ENCODE data around the gene SLC12A5. TPM values are rescaled to one million over a fixed set of nuclear protein-coding genes. Genes with fewer than 3 reads are reported as not detected.

Gene SLC12A5
- total and polyA plus RNA-seq, 9 of the 15 experiments (the other 6 are each of a cell fraction or from before 2014, with no cell fraction given), result 0.36 to 7.5 (median 2.1) TPM

DNA sequence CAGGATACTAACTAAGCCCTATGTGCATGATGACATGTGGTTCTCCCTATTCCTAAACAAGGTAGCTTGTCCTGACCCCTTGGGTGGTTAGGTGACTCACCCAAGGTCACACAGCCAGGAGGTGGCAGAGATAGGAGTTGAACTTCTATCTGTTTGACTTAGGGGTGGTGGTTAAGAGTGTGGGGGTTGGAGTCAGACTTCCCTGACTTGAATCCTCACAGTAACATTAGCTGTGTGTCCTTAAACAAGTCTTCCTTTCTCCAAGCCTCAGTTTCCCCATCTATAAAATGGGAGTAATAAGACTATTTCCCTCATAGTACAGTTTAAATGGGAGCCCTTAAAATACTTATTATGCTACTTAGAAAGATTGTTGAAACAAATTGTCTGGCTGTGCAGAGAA, 21.9 kb downstream of the SLC12A5 start (continued):
- TF ChIP-seq SP1 (CRISPR knock-in tag; IDR thresholded peaks at IDR 0.05) (no peak), ZNF253 (CRISPR knock-in tag; conservative IDR thresholded peaks at IDR 0.05) (no peak), ZKSCAN8 (CRISPR knock-in tag; IDR thresholded peaks at IDR 0.05) (no peak), ZBTB17 (CRISPR knock-in tag; IDR thresholded peaks at IDR 0.05) (no peak), MEIS2 (IDR thresholded peaks at IDR 0.05; ENCODE audit: partially characterized antibody) (no peak), POLR2B (IDR thresholded peaks at IDR 0.05; ENCODE audit: low read depth, partially characterized antibody) (no peak), KLF6 (CRISPR knock-in tag; IDR thresholded peaks at IDR 0.05; ENCODE audit: borderline replicate concordance) (no peak), NEUROD1 (IDR thresholded peaks at IDR 0.05; ENCODE audit: borderline replicate concordance, low read depth, low read length, partially characterized antibody) (no peak), CREB1 (IDR thresholded peaks at IDR 0.05) (no peak), CREB1 (CRISPR knock-in tag; IDR thresholded peaks at IDR 0.05) (no peak), MTA2 (IDR thresholded peaks at IDR 0.05; ENCODE audit: low read depth) (no peak)
- TF ChIP-seq, protein P1, sequence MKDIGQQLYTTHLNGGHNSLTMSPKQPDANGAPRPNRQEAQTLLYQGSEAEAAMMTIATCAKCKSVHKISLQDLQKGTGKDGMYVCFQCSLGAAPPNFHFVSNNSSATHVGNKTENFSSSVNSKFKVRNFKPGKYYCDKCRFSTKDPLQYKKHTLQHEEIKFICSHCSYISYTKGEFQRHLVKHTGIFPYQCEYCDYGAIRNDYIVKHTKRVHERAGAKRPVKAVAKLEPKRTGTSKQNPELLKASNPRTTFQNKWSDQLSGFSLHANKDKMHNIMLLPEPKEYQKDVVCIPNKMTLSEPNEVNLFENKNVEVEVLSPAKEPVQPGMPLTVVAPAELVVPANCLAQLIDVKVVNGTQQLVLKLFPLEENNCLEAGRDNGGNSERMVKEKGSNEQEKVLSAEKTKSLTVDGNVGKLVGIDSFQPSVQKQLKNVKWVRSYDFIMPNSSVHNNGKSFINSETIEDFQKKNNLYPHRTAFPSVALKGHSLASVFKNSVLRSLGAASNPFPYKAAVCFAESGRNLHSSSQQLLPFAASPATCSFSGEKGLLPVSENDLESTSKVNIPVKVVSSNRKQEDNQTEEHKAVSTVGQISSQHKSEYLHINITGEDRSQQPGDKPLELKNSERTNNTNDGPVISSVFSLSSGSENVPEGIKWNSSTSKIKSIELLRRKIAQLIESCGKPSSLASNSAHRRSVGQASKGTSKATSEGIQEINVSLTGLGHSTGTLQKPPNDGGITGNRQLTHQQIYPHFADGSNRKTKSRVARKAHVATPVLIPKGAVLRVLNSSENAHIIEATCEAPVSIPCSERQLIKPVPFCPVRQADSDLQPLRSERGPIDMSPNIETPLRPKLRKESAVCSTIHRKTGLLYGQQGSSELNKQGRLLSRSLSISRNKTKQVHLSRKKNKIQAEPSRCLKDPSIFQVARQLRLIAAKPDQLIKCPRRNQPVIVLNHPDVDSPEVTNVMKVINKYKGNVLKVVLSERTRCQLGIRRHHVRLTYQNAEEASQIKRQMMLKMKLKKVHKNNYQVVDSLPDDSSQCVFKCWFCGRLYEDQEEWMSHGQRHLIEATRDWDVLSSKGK (CRISPR knock-in tag; IDR thresholded peaks at IDR 0.05), result no peak
- TF ChIP-seq, protein P2, sequence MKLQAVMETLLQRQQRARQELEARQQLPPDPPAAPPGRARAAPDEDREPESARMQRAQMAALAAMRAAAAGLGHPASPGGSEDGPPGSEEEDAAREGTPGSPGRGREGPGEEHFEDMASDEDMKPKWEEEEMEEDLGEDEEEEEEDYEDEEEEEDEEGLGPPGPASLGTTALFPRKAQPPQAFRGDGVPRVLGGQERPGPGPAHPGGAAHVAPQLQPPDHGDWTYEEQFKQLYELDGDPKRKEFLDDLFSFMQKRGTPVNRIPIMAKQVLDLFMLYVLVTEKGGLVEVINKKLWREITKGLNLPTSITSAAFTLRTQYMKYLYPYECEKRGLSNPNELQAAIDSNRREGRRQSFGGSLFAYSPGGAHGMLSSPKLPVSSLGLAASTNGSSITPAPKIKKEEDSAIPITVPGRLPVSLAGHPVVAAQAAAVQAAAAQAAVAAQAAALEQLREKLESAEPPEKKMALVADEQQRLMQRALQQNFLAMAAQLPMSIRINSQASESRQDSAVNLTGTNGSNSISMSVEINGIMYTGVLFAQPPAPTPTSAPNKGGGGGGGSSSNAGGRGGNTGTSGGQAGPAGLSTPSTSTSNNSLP (IDR thresholded peaks at IDR 0.05; ENCODE audit: borderline replicate concordance, low read depth, low read length), result no peak
- TF ChIP-seq, protein P3, sequence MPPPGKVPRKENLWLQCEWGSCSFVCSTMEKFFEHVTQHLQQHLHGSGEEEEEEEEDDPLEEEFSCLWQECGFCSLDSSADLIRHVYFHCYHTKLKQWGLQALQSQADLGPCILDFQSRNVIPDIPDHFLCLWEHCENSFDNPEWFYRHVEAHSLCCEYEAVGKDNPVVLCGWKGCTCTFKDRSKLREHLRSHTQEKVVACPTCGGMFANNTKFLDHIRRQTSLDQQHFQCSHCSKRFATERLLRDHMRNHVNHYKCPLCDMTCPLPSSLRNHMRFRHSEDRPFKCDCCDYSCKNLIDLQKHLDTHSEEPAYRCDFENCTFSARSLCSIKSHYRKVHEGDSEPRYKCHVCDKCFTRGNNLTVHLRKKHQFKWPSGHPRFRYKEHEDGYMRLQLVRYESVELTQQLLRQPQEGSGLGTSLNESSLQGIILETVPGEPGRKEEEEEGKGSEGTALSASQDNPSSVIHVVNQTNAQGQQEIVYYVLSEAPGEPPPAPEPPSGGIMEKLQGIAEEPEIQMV (tag; conservative IDR thresholded peaks at IDR 0.05; ENCODE audit: low read depth), result no peak
- TF ChIP-seq, protein P4, sequence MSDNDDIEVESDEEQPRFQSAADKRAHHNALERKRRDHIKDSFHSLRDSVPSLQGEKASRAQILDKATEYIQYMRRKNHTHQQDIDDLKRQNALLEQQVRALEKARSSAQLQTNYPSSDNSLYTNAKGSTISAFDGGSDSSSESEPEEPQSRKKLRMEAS (CRISPR knock-in tag; IDR thresholded peaks at IDR 0.05), result no peak
- TF ChIP-seq, protein P5, sequence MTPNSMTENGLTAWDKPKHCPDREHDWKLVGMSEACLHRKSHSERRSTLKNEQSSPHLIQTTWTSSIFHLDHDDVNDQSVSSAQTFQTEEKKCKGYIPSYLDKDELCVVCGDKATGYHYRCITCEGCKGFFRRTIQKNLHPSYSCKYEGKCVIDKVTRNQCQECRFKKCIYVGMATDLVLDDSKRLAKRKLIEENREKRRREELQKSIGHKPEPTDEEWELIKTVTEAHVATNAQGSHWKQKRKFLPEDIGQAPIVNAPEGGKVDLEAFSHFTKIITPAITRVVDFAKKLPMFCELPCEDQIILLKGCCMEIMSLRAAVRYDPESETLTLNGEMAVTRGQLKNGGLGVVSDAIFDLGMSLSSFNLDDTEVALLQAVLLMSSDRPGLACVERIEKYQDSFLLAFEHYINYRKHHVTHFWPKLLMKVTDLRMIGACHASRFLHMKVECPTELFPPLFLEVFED (CRISPR knock-in tag; conservative IDR thresholded peaks at IDR 0.05), result no peak
- TF ChIP-seq, protein P6, sequence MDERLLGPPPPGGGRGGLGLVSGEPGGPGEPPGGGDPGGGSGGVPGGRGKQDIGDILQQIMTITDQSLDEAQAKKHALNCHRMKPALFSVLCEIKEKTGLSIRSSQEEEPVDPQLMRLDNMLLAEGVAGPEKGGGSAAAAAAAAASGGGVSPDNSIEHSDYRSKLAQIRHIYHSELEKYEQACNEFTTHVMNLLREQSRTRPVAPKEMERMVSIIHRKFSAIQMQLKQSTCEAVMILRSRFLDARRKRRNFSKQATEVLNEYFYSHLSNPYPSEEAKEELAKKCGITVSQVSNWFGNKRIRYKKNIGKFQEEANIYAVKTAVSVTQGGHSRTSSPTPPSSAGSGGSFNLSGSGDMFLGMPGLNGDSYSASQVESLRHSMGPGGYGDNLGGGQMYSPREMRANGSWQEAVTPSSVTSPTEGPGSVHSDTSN (CRISPR knock-in tag; IDR thresholded peaks at IDR 0.05; ENCODE audit: low read depth), result no peak
- TF ChIP-seq, protein P6 (tag; conservative IDR thresholded peaks at IDR 0.05; ENCODE audit: low read depth), result no peak

All from K562 (cell line).